Lower leg skin (tissue), 4 donors: ENCODE data around the gene RAB3GAP1. TPM values are rescaled to one million over a fixed set of nuclear protein-coding genes. Genes with fewer than 3 reads are reported as not detected.

Experiments used
- DNase-seq, 2 donors: peaks; one replicate each; pipeline ENCODE4 v3.0.0-alpha.2; 2019; ENCODE audit warnings: low spot score in 2 of 2
- H3K4me3 ChIP-seq: fragments of 200-600 bp; sonication (generic); 2 replicates; pipeline ENCODE4 v1.5.1; 2017; ENCODE audit warnings: mild to moderate bottlenecking, low read depth; ENCODE audit not compliant: poor library complexity, severe bottlenecking
- CTCF ChIP-seq, 3 donors: fragments of 450-650 bp; IDR thresholded peaks; one replicate each; pipeline ENCODE4 v1.5.1; 2016; ENCODE audit warnings: antibody characterized with exemption in 3 of 3, mild to moderate bottlenecking in 3 of 3, moderate library complexity in 2 of 3
- POLR2A ChIP-seq, 2 donors: fragments of 450-650 bp; IDR thresholded peaks; one replicate each; pipeline ENCODE4 v1.6.1; 2016 to 2017; ENCODE audit warnings: antibody characterized with exemption in 2 of 2, mild to moderate bottlenecking in 1 of 2, moderate library complexity in 1 of 2
- WGBS, 2 donors: methylation state at CpG; one replicate each; pipeline ENCODE4 v1.1.5; 2018; 5-methylcytosine and 5-hydroxymethylcytosine counted together
- intact Hi-C: fragments of 100-400 bp; cut with DNase I; formaldehyde crosslinking; loops from one replicate; pipeline ENCODE4 v1.15.0; 2023; ENCODE audit warnings: low total_unique reads
- total RNA-seq, 4 donors: library from RNA; depleted of rRNA; stranded (reverse); fragments of >200 nt; gene quantifications; one replicate each; pipeline ENCODE4 v1.1.0, GENCODE V29; 2016

RAB3GAP1 gene
- total RNA-seq, 4 donors from 2014 or later: 50.8 to 57.5 (median 52.4) TPM

DNA sequence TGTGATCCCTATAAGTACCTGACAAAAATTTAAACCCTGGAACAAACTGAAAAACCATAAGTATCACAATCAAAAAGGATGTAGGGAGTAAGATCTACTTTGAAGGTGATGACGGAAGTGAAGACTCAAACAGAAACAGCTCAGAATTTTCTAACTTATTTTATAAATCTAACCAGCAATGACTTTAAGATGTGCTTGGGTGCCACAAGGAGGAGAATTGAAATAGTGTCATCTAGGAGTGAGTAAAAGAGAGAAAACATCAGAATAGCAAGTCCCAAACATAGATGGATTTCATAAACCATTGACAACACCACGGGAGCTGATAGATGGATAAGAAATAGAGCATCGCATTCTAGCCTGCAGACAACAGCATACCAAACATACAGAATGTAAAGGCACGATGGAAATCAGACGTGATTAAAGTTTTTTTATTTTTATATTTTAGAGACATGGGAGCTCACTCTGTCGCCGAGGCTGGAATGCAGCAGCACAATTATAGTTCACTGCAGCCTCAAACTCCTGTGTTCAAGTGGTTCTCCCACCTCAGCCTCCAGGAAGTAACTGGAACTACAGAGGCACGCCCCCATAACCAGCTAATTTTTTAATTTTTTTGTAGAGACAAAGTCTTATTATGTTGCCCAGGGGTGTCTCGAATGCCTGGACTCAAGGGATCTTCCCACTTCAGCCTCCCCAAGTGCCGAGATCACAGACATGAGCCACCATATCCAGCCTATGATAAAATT lies 41.7 kb upstream of the RAB3GAP1 start:
- intact Hi-C loops: no loop called here
- WGBS, 2 donors: 80 to 82% methylated on average over 10 of the region's 10 CpGs
- no peak overlapping the region for H3K4me3 ChIP-seq
- TF ChIP-seq CTCF (IDR thresholded peaks at IDR 0.05) (no peak), POLR2A (IDR thresholded peaks at IDR 0.05) (no peak)
- DNase-seq: no peak

- no peak overlapping the region for H3K4me3 ChIP-seq
- intact Hi-C loops: no loop called here
- DNase-seq: no peak
- no peak for TF ChIP-seq POLR2A (IDR thresholded peaks at IDR 0.05)
Observed at GRCh38 chr2:135011633-135012032, 40.5 kb upstream of the RAB3GAP1 start.

DNA sequence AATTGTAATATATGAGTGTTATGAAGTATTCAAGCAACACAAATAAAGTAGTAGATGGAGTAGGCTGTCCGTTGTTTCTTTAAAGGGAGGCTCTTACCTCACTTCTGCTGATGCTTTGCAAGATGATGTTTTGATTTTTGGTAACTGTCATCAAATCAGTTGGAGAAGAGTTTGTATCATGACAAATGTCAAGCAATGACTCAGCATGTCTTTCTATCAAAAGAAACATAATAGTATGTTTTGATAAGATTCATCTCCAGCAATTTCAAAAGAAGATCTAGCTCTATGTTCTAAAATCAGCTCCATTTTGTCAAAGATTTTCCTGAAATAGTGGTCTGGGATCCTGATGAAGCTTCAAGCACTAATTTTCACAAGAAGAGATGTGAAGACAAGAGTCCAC lies 30.5 kb upstream of the RAB3GAP1 start:
- DNase-seq: no peak
- intact Hi-C loops: no loop called here
- TF ChIP-seq CTCF (IDR thresholded peaks at IDR 0.05) (no peak), POLR2A (IDR thresholded peaks at IDR 0.05) (no peak)
- 88 to 93% methylated on average over 1 of the region's 1 CpG for WGBS, 2 donors
- H3K4me3 ChIP-seq: no peak overlapping the region

DNA sequence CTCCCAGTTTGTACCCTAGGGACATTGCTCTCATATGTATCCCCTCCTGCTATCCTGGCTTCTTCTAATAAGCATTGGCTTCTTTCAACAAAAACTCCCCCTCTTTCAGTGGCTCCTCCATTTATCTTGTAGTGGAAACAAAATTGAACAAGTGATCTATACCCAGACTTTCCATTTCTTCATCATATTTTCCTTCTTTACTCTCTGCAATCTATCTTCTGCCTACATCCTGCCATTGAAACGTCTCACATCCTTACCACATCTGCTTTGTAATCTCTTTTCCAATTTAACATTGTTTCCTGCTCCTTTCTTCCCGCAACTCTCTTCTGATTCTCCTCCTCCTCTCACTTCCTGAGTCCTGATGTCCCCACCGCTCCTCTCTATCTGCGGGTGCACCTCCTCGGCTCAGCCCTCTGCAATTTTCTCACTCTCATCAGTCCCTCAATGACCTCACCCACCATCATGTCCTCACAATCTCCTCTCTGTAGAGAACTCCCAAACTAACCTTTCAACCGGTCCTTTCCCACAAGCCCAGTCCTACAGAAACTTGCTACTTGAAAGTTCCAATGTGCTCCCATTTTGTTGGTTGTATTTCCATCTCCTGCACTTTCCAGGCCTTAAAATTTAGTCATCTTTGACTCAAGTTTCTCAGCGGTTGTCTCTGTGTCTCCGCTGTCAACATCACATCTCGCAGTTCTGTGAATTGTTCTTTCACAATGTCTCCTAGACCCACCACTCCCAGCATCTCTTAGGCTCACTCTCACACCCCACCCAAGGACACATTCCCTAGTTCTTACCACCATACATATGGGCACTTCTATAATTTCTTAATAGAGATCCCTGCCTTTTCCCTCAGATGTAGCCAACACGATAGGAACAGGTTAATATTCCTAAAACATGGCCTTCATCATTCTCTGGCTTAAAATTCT lies 28.9 kb upstream of the RAB3GAP1 start:
- intact Hi-C loops: no loop called here
- H3K4me3 ChIP-seq: no peak overlapping the region
- TF ChIP-seq CTCF (IDR thresholded peaks at IDR 0.05) (no peak), POLR2A (IDR thresholded peaks at IDR 0.05) (no peak)
- no peak for DNase-seq
- WGBS, 2 donors: 73 to 82% methylated on average over 10 of the region's 10 CpGs

- no peak overlapping the region for H3K4me3 ChIP-seq
- 88% methylated on average over 5 of the region's 5 CpGs for WGBS, 2 donors
- DNase-seq: no peak
- TF ChIP-seq CTCF (IDR thresholded peaks at IDR 0.05): no peak
- TF ChIP-seq POLR2A (IDR thresholded peaks at IDR 0.05): no peak
- intact Hi-C loops: no loop called here
Observed at GRCh38 chr2:135023886-135024485, 28.1 kb upstream of the RAB3GAP1 start.
